ENCODE data around the gene CFAP299.

DNA sequence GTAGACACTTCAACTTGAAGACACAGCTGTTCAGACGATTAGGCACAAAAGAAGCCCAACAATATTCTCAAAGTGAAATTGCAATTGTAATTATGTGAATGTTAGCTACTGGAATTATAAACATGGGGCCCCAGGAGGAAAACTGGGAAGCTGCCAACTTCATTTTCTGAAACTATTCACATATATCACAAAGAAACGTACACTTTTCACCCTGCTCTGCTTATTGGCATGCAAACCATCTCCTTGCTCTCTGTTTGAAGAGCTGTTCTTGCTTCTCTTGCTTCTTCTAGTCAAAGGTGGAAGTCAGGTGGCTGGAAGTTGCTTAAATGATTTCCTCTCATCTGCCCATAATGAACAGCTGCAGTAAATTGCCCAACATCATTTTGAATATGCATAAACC, 320.1 kb downstream of the CFAP299 start:
- TF ChIP-seq, protein P1, sequence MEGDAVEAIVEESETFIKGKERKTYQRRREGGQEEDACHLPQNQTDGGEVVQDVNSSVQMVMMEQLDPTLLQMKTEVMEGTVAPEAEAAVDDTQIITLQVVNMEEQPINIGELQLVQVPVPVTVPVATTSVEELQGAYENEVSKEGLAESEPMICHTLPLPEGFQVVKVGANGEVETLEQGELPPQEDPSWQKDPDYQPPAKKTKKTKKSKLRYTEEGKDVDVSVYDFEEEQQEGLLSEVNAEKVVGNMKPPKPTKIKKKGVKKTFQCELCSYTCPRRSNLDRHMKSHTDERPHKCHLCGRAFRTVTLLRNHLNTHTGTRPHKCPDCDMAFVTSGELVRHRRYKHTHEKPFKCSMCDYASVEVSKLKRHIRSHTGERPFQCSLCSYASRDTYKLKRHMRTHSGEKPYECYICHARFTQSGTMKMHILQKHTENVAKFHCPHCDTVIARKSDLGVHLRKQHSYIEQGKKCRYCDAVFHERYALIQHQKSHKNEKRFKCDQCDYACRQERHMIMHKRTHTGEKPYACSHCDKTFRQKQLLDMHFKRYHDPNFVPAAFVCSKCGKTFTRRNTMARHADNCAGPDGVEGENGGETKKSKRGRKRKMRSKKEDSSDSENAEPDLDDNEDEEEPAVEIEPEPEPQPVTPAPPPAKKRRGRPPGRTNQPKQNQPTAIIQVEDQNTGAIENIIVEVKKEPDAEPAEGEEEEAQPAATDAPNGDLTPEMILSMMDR (conservative IDR thresholded peaks at IDR 0.05; ENCODE audit: low read length): no peak
- TF ChIP-seq EZH2phosphoT487 (IDR thresholded peaks at IDR 0.05; ENCODE audit: borderline replicate concordance, low read depth, low read length): no peak
